Cerebellar nuclear complex (tissue), 1 donor: Measurements from ENCODE around the gene SPACA7.

Experiments used
- DNase-seq, 2 experiments: peaks; one replicate each; lab custom pipeline; 2025; lab: John Stamatoyannopoulos, UW

SPACA7 gene

DNA sequence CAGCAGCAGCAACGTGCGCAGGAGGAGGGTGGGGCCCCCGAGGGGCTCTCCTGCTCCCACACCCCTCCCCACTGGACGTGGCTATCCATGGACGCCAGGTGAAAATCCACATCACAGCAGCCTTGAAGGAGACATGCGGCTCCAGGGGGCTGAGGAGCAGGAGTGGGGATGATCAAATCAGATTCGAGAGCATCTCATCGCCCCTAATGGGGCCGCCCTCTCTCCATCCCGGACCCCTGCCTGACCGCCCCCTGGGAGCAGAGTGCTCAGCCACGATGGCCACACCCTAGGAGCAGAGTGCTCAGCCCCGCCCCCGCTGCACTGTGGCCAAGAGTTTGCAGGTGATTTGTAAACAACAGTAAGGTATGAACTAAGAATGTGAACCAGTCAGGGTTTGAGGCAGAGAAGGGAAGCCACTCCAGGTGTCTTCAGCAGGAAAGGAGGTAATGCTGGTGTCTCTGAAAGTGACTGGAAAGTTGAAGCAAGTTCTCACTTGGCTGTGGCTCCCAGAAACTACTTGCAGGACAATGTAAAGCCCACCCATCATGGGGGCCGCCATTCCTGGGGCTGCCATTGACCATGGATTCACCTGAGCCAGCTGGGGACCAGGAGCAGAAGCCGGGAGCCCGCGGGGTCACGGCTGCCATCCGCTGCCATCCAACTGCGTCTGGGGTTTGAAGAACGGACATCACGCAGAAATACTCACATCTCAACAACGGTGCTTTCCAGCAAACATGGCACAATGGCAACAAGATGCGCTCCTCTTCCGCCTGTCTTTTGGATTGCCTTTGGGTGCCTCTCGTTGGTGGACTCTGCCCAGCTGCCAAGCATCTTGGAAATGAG, 71.8 kb downstream of the SPACA7 start:
- DNase-seq = no peak

DNA sequence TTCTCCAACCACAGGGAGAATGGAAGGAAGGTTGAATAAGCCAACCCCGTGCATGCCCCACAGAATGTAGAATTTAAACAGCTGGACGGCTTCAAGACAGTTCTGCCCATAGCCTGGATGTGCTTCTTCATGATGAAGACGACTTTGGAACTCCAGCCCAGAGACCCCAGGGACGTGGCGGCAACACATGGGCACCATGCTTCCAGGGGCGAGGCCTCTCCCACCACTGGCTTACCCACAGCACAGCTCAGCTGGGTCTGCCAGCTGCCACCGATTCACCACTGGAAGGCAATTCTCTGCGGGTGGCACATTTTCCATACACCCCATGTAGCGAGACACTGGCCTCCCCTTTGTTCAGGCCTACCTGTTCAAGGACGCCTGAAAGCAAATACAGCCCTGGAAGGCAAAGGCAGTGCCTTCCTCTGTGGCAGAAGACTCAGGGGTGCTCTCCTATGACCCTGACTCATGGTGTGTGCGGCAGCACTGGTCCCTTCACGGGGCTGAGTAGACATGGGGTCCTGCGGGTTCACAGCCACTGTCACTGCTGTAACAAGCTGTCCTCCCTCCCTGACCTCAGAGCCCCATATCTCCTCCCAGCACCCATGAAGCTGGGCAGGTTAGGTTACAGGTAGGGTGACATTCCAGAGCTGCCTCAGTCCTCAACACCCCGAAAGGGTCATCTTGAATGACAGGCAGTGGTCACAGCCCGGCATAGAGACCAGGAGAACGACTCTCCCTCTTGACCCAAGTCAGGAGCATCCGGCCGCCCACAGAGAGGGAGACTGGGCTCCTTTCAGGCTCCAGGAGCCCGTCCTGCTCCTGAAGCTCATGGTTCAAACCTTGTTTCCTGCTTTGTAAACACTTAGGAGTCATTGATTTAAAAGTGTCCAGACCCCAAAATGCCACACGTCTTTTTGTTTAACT, 72.7 kb downstream of the SPACA7 start:
- DNase-seq = no peak

DNA sequence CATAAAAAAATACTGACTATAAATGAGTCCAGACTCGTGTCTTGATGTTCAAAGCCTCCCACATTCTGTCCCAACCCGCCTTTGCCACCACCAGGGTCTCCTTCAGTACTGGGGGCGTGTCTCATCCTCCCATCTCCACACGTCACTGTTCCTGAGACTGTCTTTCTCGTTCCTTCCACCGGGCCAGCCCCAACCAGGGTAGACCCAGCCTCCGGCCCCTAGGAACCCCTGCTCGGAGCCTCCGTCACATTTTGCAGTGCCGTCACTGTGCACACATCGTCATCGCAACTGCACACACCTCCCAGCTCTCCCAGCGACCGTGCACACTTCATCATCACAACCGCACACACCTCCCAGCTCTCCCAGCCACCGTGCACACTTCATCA, 73.4 kb downstream of the SPACA7 start:
- DNase-seq = no peak

DNA sequence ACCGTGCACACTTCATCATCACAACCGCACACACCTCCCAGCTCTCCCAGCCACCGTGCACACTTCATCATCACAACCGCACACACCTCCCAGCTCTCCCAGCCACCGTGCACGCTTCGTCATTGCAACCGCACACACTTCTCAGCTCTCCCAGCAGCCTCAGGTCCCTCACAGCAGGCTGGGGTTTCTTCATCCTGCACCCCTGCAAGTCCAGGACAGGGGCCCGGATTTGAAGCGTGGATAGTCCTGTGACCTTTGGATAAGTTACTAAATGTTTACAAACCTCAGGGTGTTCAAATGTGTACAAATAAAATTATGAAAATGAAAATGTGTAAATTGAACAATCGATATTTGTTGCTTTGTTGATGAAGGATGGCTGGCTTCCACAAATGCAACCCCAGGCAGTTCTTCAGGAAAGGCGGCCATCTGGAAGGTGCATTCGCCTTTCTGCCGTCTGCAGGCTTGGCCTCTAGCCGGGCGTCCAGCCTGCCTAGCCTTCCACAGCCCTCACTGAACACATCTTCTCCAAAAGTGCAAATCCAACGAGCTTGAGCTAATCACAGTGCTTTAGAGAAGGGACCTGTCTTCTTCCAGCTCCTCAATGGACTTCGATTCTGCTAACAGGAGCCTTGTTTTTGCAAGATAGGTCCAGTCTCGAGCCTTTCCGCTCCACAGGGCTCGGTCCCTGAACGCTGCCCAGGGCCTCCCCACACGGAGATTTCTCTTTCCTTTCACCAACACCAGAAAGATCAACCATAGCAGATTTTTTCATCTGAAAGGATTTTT, 74.2 kb downstream of the SPACA7 start:
- no peak for DNase-seq

DNA sequence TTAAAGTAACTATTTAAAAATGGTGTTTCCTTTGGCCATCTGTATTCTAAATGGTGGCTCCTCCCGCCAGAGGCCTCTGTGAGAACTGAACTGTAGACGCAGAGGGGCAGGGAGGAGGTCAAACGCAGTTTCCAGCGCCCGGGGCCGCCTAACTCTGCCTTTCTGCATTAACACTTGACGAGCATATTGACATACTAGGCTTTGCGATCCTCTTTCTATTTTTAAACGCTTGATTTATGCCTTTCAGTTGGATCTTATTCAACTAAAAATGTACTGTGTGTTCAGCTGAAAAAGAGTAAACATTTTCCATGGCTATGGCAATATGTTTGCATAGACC, 74.7 kb downstream of the SPACA7 start:
- no peak for DNase-seq

DNA sequence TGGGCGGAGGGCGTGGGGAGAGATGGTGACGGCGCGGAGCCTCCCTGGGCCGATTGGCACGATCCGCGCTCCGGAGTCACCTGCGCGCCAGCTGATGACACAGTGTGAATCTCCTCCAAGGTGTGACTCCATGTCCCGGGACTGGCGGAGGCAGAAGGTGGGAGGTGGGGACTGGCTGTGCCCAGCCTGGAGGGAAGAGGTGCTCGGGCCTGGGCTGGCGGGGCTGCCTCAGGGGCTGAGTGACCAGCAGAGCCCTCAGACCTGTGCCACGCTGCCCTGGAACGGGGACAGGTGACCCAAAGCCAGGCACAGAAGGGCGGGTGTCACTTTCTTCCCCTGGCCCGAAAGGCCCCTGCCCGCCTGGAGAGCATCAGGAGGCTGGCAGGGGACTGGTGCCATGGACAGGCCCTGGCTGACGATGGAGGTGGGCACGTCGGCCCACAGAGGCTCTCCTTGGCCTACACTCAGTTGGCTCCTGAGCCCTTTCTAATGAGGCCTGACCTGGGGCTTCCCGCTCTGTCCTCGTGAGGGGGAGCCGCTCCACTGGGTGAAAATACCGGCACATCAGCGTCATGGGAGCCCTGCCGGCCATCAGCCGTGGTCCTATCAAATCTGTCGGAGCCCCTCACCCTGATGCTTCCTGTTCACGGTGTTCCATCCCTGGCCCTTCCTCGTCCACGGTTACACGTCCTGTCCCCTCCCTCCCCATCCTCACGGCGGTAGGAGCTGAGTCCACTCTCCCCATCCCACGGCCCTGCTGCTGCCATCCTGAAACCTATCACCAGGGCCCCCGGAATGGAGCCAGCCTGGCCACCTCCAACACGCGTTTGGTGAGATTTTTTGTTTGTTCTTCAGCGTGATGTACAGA, 75.6 kb downstream of the SPACA7 start:
- no peak for DNase-seq

DNA sequence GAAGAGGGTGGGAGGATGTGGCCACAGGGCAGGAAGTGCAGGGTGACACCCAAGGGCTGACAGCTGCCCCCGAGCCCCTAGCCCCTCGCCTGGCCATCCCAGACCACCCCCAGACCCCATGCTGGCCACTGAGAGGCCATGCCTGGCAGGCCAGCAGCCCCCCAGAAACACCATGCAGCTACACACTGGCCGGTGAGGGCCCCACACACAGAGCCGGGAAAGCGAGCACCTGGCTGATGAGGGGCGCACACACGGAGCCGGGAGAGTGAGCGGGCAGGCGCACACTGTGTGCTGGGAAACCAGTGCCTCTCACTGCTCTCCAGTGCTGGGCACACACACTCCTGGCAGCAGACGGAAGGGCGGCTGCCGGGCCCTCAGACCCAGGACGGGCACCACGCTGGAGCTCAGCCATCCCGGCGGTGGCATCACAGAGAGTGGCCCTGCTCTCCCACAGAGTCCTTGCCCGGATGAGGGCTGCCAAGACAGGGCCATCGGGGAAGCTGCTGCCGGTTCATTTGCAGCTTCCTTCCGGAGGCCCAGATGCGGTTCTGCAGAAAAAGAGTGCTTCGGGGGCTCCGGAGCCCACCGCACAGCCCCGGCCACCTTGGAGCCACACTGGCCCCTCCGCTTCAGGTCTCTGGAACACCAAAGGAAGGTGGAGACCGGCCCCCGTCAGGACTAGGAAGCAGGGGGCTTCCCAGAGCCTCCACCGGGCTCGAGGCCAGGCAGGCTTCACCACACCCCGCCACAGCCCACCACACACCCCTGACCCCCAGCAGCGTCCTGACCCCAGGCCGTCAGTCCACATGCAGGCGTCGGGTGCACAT, 76.4 kb downstream of the SPACA7 start:
- no peak for DNase-seq

DNA sequence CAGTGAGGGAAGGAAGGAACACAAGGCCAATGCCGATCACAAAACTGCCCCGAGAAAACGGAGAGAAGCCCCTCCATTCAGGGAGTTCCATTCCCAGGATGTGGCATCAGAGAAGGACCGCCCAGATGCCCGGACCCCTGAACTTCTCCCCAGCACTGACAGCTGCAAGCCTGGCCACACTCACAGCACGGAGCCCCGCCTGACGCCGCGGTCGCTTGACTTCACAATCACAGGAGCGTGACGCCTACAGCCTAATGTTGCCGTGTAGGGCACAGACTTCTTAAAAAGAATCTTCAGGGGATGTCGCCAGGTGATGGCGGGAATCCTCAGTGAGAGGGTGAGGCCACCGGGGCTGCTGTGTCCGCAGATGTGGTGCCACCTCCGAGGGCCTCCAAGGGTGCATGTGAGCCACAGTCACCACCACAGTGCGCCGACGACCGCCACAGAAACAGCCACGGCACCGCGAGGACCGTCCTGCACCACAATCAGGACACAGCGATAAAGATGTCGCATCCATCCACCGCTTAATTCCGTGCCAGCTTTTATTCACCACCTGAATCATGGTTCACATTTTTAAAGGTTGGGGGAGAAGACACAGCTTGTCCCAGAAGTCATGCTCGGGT, 77.2 kb downstream of the SPACA7 start:
- no peak for DNase-seq

DNA sequence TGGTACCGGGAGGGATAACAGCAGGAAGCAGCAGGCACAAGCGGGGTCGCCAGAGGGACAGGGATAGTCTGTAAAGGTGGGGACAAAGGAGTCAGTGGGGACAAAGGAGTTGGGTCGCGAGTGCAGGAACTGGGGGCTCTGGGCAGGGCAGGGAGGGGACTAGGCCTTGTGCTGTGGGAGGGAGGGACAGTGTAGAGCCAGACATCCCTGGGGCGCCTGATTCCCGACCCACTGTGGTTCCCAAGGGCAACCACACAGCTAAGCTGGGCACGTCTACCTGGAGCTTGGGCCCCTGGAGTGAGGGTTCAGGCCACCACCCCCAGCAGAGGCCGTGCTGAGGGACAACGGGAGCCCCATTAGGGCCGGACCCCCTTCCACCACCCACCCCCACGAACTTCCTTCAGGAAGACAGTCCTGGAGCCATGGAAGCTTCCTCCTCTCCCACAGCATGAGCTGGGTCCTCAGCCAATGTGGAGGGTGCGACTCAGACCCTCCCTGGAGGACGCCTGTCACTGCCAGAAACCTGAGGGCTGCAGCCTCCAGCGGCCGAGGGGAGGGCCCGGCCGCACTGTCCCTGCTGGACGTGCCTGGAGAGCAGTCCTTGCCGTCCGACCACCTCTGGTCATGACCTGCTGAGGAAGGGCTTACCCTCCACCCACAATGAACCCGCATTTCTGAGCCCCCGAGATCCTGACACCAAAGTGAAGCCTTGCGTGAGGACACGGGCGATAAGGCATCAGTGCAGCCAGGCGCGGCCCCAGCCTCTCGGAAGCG, 77.9 kb downstream of the SPACA7 start:
- no peak for DNase-seq

DNA sequence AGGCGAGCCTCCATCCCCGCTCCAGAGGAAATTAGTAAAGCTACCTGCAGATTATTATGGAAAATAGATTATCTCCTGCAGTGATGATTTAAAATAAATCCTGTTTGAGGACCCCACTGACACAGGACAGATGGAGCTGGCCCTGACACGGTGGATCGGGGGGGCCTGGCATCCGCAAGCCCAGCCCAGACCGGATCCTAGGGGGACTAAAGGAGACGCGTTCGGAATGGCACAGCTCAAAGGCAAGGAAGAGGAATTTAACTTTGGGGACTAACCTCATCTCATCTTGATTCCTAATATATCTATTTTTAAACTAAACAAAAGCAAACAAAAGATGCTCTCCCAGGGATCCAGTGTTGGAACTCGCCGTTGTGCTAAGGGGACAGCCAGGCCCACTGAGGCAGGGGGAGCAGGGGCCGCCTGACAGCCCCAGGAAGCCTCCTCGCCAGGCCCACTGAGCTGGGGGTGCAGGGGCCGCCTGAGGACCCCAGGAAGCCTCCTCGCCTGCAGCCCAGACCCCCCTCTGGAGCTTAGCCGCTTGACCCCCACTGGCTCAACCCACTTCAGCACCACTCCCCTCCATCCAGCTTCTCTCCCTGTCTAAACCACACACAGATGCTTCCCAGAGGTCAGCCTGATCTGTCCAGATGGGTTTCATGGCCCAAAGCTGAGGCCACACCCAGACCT, 78.6 kb downstream of the SPACA7 start:
- no peak for DNase-seq

DNA sequence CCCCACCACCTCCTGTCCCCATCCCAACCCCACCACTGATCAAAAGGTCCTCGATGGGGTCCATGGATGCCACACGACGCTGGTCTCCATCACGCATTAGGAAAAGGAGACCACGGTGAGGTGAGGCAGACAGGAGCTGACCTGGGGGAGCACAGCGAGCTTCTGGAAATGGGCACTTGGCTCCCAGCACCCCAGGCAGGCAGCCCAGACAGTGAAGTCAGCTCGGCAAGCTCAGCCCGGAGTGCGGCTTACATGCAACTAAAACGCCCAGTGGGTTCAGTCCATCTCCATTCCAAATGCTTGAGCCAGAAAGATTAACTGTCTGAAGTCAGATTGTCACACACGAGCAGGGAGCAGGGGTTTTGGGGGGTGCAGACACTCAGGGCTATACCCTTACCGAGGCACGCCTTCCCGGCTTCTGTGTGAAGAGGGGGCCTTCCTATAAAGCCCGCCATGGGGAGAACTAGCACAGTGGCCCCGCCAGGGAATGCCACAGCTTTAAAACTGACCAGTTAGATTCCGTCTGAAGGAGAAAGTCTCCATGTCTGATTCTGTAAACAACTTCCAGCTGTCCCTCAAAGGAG, 79.4 kb downstream of the SPACA7 start:
- no peak for DNase-seq

DNA sequence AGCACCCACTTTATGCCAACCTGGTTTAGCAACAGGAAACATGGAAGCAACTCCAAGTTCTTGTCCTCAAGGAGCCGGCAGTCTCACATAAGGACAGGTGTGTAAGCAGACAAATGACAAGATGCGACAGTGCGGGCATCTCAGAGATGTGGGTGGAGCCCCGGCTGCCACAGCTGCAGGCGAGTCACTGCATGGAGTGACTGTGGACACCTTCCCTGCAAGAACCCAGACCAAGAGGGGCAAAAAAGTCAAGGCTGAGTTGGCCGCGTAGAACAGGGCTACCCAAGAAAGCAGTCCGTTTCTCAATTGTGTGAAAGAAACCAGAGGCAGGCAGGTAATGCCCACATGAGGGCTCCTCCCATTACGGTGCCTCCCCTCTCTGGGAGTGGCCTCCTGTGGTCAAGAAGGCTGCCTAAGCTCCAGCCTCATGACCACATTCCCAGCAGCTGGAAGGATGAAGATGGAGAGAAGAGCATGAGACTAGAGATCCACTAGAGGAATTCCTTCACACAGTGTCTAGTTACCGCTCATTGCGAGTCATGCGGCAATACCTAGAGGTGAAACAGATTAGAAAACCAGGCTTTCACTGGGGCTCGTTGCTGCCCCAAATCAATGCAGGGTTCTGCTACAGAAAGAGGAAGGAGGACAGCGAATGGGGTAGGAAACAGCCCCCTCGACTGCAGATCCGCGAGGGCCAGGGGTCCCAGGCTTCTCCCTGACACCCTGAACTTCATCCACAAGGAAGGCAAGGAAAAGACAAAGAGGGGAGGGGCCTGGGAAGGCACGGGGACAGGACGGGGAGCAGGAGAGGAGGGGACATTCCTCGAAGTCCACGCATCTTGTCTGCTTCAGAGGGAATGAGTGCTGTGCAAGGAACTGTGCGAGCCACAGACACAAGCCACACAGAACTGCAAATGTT, 80.2 kb downstream of the SPACA7 start:
- DNase-seq = no peak

DNA sequence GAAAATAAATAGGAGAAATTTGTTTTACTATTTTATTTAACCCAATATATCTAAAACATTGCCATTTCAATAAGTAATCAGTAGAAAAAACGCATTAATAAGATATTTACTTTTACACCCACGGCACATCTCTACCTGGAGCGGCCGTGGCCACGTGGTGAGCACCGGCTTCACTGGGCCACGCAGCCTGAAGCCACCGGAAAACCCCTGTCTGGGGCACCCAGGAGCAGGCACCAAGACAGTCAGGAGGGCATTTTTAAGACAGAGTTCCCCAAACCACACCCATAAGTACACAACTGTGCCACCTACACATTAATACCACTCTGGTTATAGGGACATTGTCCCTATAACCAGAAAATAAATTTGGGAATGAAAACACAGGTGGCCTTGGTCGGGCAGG, 80.9 kb downstream of the SPACA7 start:
- no peak for DNase-seq

DNA sequence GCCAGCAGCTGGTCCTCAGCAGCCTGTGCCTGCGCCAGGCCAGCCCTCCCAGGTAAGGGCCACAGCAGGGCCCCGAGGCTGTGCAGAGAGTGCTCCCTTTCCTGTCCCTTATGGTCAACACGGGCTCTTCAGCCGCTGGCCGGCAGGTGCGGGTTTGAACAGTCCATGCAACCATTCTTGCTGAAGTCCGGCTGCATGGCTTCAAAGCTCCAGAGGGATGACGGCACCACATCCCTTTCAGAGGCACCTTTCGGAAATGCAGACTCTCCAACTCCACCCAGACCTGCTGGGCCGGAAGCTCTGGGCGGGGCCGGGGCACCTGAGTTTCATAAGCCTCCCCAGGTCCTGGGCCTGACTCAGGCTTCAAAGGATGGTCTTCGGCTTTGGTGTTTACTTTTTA, 81.3 kb downstream of the SPACA7 start:
- no peak for DNase-seq

DNA sequence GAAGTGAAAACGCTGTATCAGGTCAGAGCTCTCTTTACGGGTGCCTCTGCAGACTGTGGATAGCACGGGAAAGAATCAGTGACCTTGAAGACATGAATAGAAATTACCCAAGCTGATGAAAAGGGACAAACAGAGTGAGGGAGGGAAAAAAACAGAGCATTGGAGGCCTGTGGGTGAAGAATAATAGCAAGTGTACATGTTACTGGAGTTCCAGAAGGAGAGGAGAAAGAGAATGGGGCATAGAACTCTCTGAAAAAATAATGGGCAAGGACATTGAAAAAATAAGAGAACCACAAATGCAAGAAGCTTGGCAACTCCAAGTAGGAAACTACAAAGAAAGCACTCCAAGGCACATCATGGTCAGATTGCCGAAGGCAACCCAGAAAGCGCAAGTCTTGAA, 86.3 kb downstream of the SPACA7 start:
- DNase-seq = no peak

DNA sequence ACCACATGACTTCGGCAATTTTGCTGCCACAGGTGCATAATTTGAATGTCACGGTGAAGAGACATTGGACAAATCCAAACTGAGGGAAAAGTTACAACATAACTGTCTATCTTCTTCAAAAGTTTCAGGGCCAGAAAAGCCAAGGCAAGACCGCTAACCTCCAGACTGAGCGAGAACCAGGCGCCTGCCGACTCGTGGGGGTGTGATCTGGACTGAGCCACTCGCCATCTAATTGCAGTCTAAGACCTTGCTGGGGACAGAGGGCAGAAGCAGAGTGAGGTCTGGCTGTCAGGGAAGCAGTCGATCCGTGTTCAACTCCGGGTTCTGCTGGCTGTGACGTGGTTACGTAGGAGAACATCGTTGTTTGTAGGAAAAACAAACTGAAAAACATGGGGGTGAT, 88.6 kb downstream of the SPACA7 start:
- no peak for DNase-seq
